ENCODE results near the gene ABHD16B.

ABHD16B gene

DNA sequence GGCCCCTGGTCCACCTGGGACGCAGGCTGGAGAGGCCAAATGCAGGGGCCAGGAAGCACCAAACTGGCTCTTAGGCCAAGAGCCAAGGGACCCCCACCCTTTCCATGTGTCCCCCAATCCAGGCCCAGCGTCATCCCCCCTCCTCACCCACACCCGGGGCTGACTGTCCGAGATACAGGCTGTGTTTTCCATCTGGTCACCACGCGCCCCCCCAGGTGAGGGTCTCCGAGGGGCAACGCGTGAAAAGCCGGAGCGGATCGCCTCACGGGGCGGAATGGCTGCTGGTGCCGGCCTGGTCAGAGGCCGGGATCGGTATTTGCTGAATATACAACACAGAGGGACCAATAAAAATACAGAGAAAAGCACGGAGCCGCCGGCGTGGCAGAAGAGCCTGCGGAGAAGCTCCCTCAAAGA is 5.2 kb upstream of the ABHD16B start:
- peaks cover 1% of the 10 kb centered on the region; the same call in 1 of the 2 replicates for H3K36me3 ChIP-seq (ENCODE audit: insufficient read depth, low read length)
- H4K20me1 ChIP-seq (ENCODE audit: insufficient read depth, low read length), result no peaks in the 10 kb centered on the region
- H3K27ac ChIP-seq (ENCODE audit: low read depth, low read length, poor library complexity, severe bottlenecking), result no peak overlapping the region
- H3K9ac ChIP-seq (ENCODE audit: low read length), result no peak overlapping the region
- no peak overlapping the region for H3K4me3 ChIP-seq (ENCODE audit: low read depth, low read length, poor library complexity, severe bottlenecking)
- no peak overlapping the region for H2AFZ ChIP-seq (ENCODE audit: low read length)
- H3F3A ChIP-seq (ENCODE audit: insufficient read depth, low read length), result no peaks in the 10 kb centered on the region
- TF ChIP-seq EZH2 (IDR thresholded peaks at IDR 0.05; ENCODE audit: borderline replicate concordance, low read length) (no peak), CTCF (IDR thresholded peaks at IDR 0.05; ENCODE audit: low read length) (no peak)
- H3K4me2 ChIP-seq (ENCODE audit: low read length), result no peak overlapping the region
- no peaks in the 10 kb centered on the region for H3K79me2 ChIP-seq (ENCODE audit: insufficient read depth, low read length)
- no peaks in the 10 kb centered on the region for H3K4me1 ChIP-seq (ENCODE audit: insufficient read depth, low read length, severe bottlenecking)
- H3K9me2 ChIP-seq (ENCODE audit: low read depth, low read length), result no peaks in the 10 kb centered on the region
- H3K27me3 ChIP-seq (ENCODE audit: insufficient read depth, low read length), result peaks cover 4% of the 10 kb centered on the region; the same call in 1 of the 2 replicates
- H3K9me3 ChIP-seq (ENCODE audit: low read length), result no peaks in the 10 kb centered on the region

DNA sequence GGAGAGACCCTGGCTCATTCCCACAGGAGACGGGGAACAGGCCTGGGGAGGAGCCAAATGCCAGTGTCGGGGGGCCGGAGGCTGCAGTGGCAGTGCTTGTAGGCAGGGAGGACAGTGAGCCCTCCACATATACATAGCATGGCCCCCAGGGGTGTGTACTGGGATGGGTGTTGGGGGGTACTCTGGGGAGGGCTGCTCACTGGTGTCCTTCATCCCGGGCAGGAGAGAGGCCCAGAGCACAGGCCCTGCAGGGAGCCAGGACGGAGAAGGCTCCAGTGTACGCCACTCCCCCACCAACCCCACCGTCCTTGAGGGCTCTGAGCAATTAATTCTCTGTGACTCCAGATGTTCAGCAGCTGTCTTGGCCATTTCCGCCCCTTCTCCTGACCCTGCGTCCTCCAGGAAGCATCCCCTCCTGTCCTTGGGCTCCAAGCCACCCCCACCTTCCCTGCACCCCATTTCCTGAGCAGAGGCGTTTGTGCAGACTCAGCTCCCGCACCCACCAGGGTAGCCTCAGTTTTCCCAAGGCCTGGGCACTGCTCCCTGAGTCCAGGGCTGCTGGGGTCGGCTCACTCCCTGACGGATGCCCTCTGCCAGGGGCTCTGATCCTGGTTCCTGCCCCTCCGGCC is 3.4 kb upstream of the ABHD16B start:
- TF ChIP-seq EZH2 (IDR thresholded peaks at IDR 0.05; ENCODE audit: borderline replicate concordance, low read length) (no peak), CTCF (IDR thresholded peaks at IDR 0.05; ENCODE audit: low read length) (no peak)
- H3F3A ChIP-seq (ENCODE audit: insufficient read depth, low read length), result no peaks in the 10 kb centered on the region
- peaks cover 11% of the 10 kb centered on the region; the same call in 1 of the 2 replicates for H3K36me3 ChIP-seq (ENCODE audit: insufficient read depth, low read length)
- no peak overlapping the region for H3K4me2 ChIP-seq (ENCODE audit: low read length)
- no peaks in the 10 kb centered on the region for H3K79me2 ChIP-seq (ENCODE audit: insufficient read depth, low read length)
- no peaks in the 10 kb centered on the region for H3K9me2 ChIP-seq (ENCODE audit: low read depth, low read length)
- H3K27ac ChIP-seq (ENCODE audit: low read depth, low read length, poor library complexity, severe bottlenecking), result no peak overlapping the region
- no peak overlapping the region for H2AFZ ChIP-seq (ENCODE audit: low read length)
- no peaks in the 10 kb centered on the region for H3K9me3 ChIP-seq (ENCODE audit: low read length)
- H4K20me1 ChIP-seq (ENCODE audit: insufficient read depth, low read length), result no peaks in the 10 kb centered on the region
- H3K4me3 ChIP-seq (ENCODE audit: low read depth, low read length, poor library complexity, severe bottlenecking), result no peak overlapping the region
- no peak overlapping the region for H3K9ac ChIP-seq (ENCODE audit: low read length)
- no peaks in the 10 kb centered on the region for H3K4me1 ChIP-seq (ENCODE audit: insufficient read depth, low read length, severe bottlenecking)
- peaks cover 4% of the 10 kb centered on the region; the same call in 1 of the 2 replicates for H3K27me3 ChIP-seq (ENCODE audit: insufficient read depth, low read length)

- Histone ChIP-seq H3K9ac (ENCODE audit: low read length) (no peak overlapping the region), H2AFZ (ENCODE audit: low read length) (no peak overlapping the region), H3K79me2 (ENCODE audit: insufficient read depth, low read length) (no peaks in the 10 kb centered on the region), H3K27ac (ENCODE audit: low read depth, low read length, poor library complexity, severe bottlenecking) (no peak overlapping the region), H3K27me3 (ENCODE audit: insufficient read depth, low read length) (peaks cover under 1% of the 10 kb centered on the region; the same call in 1 of the 2 replicates), H3K9me2 (ENCODE audit: low read depth, low read length) (no peaks in the 10 kb centered on the region), H3F3A (ENCODE audit: insufficient read depth, low read length) (no peaks in the 10 kb centered on the region), H3K4me3 (ENCODE audit: low read depth, low read length, poor library complexity, severe bottlenecking) (no peak overlapping the region), H3K4me2 (ENCODE audit: low read length) (no peak overlapping the region), H4K20me1 (ENCODE audit: insufficient read depth, low read length) (no peaks in the 10 kb centered on the region), H3K36me3 (ENCODE audit: insufficient read depth, low read length) (peaks cover 17% of the 10 kb centered on the region), H3K4me1 (ENCODE audit: insufficient read depth, low read length, severe bottlenecking) (peaks cover 5% of the 10 kb centered on the region), H3K9me3 (ENCODE audit: low read length) (no peaks in the 10 kb centered on the region)
- TF ChIP-seq CTCF (IDR thresholded peaks at IDR 0.05; ENCODE audit: low read length), result no peak
- TF ChIP-seq EZH2 (IDR thresholded peaks at IDR 0.05; ENCODE audit: borderline replicate concordance, low read length), result no peak
These were observed 2.7 kb upstream of the ABHD16B start for GRCh38 chr20:63858393-63859165.
